ENCODE data around the gene TCEA2. TPM values are rescaled to one million over a fixed set of nuclear protein-coding genes. Genes with fewer than 3 reads are reported as not detected.

Gene TCEA2
- total and polyA plus RNA-seq, 2 of the 13 experiments (the other 11 are each of a cell fraction or from before 2014, with no cell fraction given), result 28.1 to 33.7 TPM

DNA sequence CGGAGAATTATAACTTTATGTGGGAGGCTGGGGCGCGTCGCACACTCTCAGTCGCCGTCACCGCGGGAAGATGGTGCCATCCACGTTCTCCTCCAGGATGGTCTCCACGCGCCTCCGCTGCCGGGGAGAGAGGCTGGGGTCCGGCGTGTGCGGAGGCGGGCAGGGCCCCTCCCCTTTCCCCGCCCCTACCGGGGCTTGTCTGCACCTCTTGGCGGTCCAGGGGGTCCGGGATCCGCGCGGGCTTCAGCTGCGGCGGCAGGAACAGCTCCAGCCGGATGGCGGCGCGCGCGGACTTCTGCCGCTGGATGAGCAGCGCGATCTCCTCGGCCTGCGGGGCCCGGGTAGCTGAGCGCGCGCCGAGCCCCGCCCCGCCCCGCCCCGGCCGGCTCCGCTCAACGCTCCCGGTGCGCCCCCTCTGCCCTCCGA lies 20.4 kb downstream of the TCEA2 start (continued):
- TF ChIP-seq HMGXB4 (CRISPR knock-in tag; IDR thresholded peaks at IDR 0.05; ENCODE audit: borderline replicate concordance in 1 of 2, low read depth in 1 of 2) (peak; percentile 71 to 79; a peak in 3 of 4 replicates), ZSCAN12 (CRISPR knock-in tag; IDR thresholded peaks at IDR 0.05) (no peak), MED8 (CRISPR knock-in tag; IDR thresholded peaks at IDR 0.05; ENCODE audit: insufficient replicate concordance) (no peak), PITX1 (CRISPR knock-in tag; IDR thresholded peaks at IDR 0.05) (no peak), THYN1 (CRISPR knock-in tag; IDR thresholded peaks at IDR 0.05; ENCODE audit: borderline replicate concordance, low read depth) (no peak), ZNF225 (CRISPR knock-in tag; IDR thresholded peaks at IDR 0.05) (no peak), JUND (CRISPR knock-in tag; IDR thresholded peaks at IDR 0.05) (no peak), ZNF710 (CRISPR knock-in tag; IDR thresholded peaks at IDR 0.05; ENCODE audit: borderline replicate concordance) (no peak), MAZ (IDR thresholded peaks at IDR 0.05; ENCODE audit: borderline replicate concordance, low read depth, low read length) (no peak), MAZ (CRISPR knock-in tag; IDR thresholded peaks at IDR 0.05; ENCODE audit: low read depth) (peak; percentile 38; the same call in 1 of the 2 replicates), ZNF17 (CRISPR knock-in tag; IDR thresholded peaks at IDR 0.05) (no peak), ZBTB7A (CRISPR knock-in tag; IDR thresholded peaks at IDR 0.05) (no peak; the same call in 1 of the 2 replicates), ZBTB37 (CRISPR knock-in tag; IDR thresholded peaks at IDR 0.05) (no peak), KDM3A (CRISPR knock-in tag; IDR thresholded peaks at IDR 0.05; ENCODE audit: low read depth) (peak; percentile 53; the same call in 1 of the 2 replicates), ZNF891 (CRISPR knock-in tag; IDR thresholded peaks at IDR 0.05) (peak; percentile 88), ZMYM2 (CRISPR knock-in tag; IDR thresholded peaks at IDR 0.05) (no peak), POLR2AphosphoS5 (IDR thresholded peaks at IDR 0.05; ENCODE audit: low read depth, low read length) (no peak), ZNF816 (CRISPR knock-in tag; IDR thresholded peaks at IDR 0.05; ENCODE audit: borderline replicate concordance) (no peak), FOSL2 (CRISPR knock-in tag; IDR thresholded peaks at IDR 0.05) (peak; percentile 46; the same call in 1 of the 2 replicates), MEIS2 (CRISPR knock-in tag; IDR thresholded peaks at IDR 0.05) (0 out of 2 replicates have a peak, but pooled peaks have one; percentile 8), ZSCAN31 (CRISPR knock-in tag; IDR thresholded peaks at IDR 0.05; ENCODE audit: low read depth) (no peak)
- TF ChIP-seq, protein P1, sequence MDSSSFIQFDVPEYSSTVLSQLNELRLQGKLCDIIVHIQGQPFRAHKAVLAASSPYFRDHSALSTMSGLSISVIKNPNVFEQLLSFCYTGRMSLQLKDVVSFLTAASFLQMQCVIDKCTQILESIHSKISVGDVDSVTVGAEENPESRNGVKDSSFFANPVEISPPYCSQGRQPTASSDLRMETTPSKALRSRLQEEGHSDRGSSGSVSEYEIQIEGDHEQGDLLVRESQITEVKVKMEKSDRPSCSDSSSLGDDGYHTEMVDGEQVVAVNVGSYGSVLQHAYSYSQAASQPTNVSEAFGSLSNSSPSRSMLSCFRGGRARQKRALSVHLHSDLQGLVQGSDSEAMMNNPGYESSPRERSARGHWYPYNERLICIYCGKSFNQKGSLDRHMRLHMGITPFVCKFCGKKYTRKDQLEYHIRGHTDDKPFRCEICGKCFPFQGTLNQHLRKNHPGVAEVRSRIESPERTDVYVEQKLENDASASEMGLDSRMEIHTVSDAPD (CRISPR knock-in tag; IDR thresholded peaks at IDR 0.05), result no peak
- TF ChIP-seq, protein P2, sequence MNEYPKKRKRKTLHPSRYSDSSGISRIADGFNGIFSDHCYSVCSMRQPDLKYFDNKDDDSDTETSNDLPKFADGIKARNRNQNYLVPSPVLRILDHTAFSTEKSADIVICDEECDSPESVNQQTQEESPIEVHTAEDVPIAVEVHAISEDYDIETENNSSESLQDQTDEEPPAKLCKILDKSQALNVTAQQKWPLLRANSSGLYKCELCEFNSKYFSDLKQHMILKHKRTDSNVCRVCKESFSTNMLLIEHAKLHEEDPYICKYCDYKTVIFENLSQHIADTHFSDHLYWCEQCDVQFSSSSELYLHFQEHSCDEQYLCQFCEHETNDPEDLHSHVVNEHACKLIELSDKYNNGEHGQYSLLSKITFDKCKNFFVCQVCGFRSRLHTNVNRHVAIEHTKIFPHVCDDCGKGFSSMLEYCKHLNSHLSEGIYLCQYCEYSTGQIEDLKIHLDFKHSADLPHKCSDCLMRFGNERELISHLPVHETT (CRISPR knock-in tag; conservative IDR thresholded peaks at IDR 0.05), result 0 out of 2 replicates have a peak, but pooled peaks have one; percentile 65
